ENCODE results near the gene ZC3H11A.
A peak's percentile ranks its signal among the peaks of the same experiment; 100 is the strongest.
"Not testable (repeated sequence)": the region's sequence is repeated elsewhere in the genome, so short reads cannot be mapped to it uniquely, and the experiment has no call there.

Gene ZC3H11A

GRCh38 chr1:203795441-203796235, at the start of gene ZC3H11A, which contains the start of gene ZBED6:
Gene ZC3H11A (plus strand): TSS chr1:203795623. CDS start chr1:203817071, 21,448 bp downstream.
Gene ZBED6 (plus strand): TSS chr1:203795623. CDS start chr1:203797523, 1,900 bp downstream.
- DNase-seq: peak; percentile 99

GRCh38 chr1:203746281-203746680, 49.1 kb upstream of the ZC3H11A start:
- no peak for DNase-seq

- DNase-seq: no peak
These were observed 44.4 kb upstream of the ZC3H11A start for GRCh38 chr1:203751051-203751450.

- not testable (repeated sequence) for DNase-seq
These were observed 43.6 kb upstream of the ZC3H11A start for GRCh38 chr1:203751618-203752361.

GRCh38 chr1:203754455-203754864, 41.0 kb upstream of the ZC3H11A start:
- DNase-seq: no peak

GRCh38 chr1:203756036-203756435, 39.4 kb upstream of the ZC3H11A start:
- no peak for DNase-seq

- DNase-seq: not testable (repeated sequence)
These were observed 36.7 kb upstream of the ZC3H11A start for GRCh38 chr1:203758749-203759148.

GRCh38 chr1:203760506-203760905, 34.9 kb upstream of the ZC3H11A start:
- no peak for DNase-seq

GRCh38 chr1:203761958-203762357, 33.5 kb upstream of the ZC3H11A start:
- DNase-seq: not testable (repeated sequence)

GRCh38 chr1:203763505-203763904, 31.9 kb upstream of the ZC3H11A start:
- DNase-seq: no peak

GRCh38 chr1:203764105-203765028, 31.1 kb upstream of the ZC3H11A start:
- no peak for DNase-seq

GRCh38 chr1:203765029-203765837, 30.2 kb upstream of the ZC3H11A start, which contains the start of gene LAX1:
Gene LAX1 (plus strand): TSS chr1:203765183. CDS start chr1:203765566, 383 bp downstream.
- no peak for DNase-seq

- DNase-seq: no peak
These were observed 27.2 kb upstream of the ZC3H11A start for GRCh38 chr1:203768256-203768655.

GRCh38 chr1:203769505-203770343, 25.7 kb upstream of the ZC3H11A start:
- DNase-seq: peak; percentile 82

GRCh38 chr1:203771901-203772301, 23.5 kb upstream of the ZC3H11A start:
- no peak for DNase-seq

- DNase-seq: no peak
These were observed 22.6 kb upstream of the ZC3H11A start for GRCh38 chr1:203772836-203773235.

GRCh38 chr1:203776636-203777035, 18.8 kb upstream of the ZC3H11A start:
- no peak for DNase-seq

- DNase-seq: no peak
These were observed 17.8 kb upstream of the ZC3H11A start for GRCh38 chr1:203777596-203777995.

- DNase-seq: no peak
These were observed 17.3 kb upstream of the ZC3H11A start for GRCh38 chr1:203778146-203778545.

GRCh38 chr1:203778789-203779188, 16.6 kb upstream of the ZC3H11A start:
- DNase-seq: no peak

- no peak for DNase-seq
These were observed 13.5 kb upstream of the ZC3H11A start for GRCh38 chr1:203781962-203782361.
